ENCODE data around the gene CLCN4.

- TF ChIP-seq KDM5A (IDR thresholded peaks at IDR 0.05; ENCODE audit: low read length) (no peak), POLR2A (IDR thresholded peaks at IDR 0.05; ENCODE audit: control extremely low read depth in 1 of 2, low read depth in 2 of 2, low read length in 2 of 2) (no peak), CHD1 (IDR thresholded peaks at IDR 0.05; ENCODE audit: low read depth, low read length) (no peak), SIN3A (conservative IDR thresholded peaks at IDR 0.05 in 1 of 2, IDR thresholded peaks at IDR 0.05 in 1 of 2; ENCODE audit: low read depth in 1 of 2, low read length in 2 of 2) (no peak), EP300 (IDR thresholded peaks at IDR 0.05; ENCODE audit: borderline replicate concordance in 1 of 2, low read depth in 2 of 2, low read length in 2 of 2) (no peak), USF2 (IDR thresholded peaks at IDR 0.05; ENCODE audit: low read length) (no peak), EZH2 (IDR thresholded peaks at IDR 0.05; ENCODE audit: low read depth, low read length, severe bottlenecking) (no peak), TAF1 (IDR thresholded peaks at IDR 0.05; ENCODE audit: low read depth, low read length) (no peak), MAX (IDR thresholded peaks at IDR 0.05) (no peak), HDAC6 (IDR thresholded peaks at IDR 0.05; ENCODE audit: low read depth, low read length) (no peak), SP1 (IDR thresholded peaks at IDR 0.05; ENCODE audit: low read depth, low read length) (no peak), SP4 (IDR thresholded peaks at IDR 0.05; ENCODE audit: low read length) (no peak), BACH1 (IDR thresholded peaks at IDR 0.05; ENCODE audit: low read length) (no peak), POLR2AphosphoS5 (IDR thresholded peaks at IDR 0.05; ENCODE audit: low read depth, low read length) (no peak)
Observed at GRCh38 chrX:10206317-10206716, 49.5 kb downstream of the CLCN4 start.
